ENCODE data around the gene PLXDC2.

- TF ChIP-seq CTCF (IDR thresholded peaks at IDR 0.05), result no peak
- peak in 1 of 2 donors; percentile 49 for TF ChIP-seq POLR2A (IDR thresholded peaks at IDR 0.05)
- TF ChIP-seq POLR2AphosphoS5 (IDR thresholded peaks at IDR 0.05; ENCODE audit: insufficient read depth in 1 of 2, low read depth in 1 of 2), result peak in 1 of 2 donors; percentile 73
These were observed 361 bp upstream of the PLXDC2 start for GRCh38 chr10:19815731-19816410.

Measured in vagina (tissue), 2 donors.